Stimulated activated CD4-positive, alpha-beta T cell treated with anti-CD3 and anti-CD28 coated beads, Interleukin-12 subunit alpha, Interleukin-12 subunit beta, amount 100 ng/mL, for 4 hours (primary cell): ENCODE data around the gene SPDL1.

Experiments used
- DNase-seq: peaks from one replicate; pipeline ENCODE4 v3.0.0-alpha.2; 2020

SPDL1 gene, protein sequence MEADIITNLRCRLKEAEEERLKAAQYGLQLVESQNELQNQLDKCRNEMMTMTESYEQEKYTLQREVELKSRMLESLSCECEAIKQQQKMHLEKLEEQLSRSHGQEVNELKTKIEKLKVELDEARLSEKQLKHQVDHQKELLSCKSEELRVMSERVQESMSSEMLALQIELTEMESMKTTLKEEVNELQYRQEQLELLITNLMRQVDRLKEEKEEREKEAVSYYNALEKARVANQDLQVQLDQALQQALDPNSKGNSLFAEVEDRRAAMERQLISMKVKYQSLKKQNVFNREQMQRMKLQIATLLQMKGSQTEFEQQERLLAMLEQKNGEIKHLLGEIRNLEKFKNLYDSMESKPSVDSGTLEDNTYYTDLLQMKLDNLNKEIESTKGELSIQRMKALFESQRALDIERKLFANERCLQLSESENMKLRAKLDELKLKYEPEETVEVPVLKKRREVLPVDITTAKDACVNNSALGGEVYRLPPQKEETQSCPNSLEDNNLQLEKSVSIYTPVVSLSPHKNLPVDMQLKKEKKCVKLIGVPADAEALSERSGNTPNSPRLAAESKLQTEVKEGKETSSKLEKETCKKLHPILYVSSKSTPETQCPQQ

DNA sequence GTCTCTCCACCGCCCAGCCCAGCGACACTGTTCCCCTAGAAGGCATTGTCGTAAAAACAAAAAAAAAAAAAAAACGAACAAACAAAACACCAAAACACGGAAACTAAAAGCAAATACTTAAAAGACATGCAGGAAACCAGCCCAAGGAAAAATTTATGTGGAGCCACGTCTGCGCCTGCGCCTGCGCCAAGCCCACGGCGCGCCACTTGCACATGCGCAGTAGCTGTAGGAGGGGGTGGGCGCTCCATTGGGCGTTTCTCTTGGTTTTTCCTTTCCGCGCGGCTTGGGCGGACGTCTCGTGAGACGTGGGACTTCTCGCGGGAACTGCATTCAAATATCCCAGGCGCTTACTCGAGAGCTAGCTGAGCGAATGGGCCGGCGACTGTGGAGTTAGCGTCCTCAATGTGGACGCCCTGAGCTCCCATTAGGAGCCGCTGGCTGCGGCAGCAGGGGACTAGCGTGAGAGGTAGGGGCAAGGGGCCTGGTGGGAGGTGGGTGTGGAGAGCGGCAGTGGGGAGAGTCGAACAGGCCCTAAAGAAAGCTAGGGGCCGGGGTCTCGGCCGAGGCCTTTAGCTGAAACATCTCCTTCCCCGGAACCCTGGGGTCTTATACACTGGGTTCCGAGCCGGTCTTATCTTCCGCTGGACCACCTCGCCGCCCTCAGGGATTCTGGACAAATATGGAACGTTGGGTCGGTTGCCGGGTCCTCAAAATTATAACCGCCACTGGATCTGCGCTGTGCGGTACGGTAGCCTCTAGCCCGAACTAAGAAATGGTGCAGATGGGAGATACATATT lies at the start of gene SPDL1:
TSS of gene SPDL1 (plus strand) at position 350 of the 797 bp plus-strand sequence. CDS start 4,644 bp downstream, outside the sequence.
- peak; percentile 92 for DNase-seq

DNA sequence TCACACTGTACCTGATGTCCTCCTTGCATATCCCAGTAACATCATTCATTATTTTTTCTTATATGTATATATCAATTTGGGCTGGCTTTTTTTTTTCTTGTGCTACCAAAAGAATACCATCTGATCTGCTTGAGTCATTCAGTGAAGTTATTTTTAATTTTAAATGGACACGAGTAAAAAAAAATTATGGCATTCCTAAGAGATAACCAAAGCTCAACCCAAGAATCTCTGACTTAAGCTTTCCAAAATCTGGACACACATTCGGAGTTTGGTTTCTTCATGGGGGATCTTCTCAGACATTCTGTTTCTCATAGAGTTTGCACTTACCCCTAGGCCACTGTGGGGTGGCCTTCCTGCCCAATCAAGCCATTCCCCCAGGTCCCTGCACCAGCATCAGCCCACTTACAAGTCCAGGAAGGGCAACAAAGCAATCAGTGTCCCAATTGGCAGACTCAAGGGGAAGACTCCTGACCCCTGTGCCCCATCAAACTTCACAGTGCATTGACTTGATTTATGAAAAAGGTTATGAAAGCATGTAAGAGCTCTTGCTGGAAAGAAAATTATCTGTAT lies 49.2 kb upstream of the SPDL1 start:
- DNase-seq = no peak

DNA sequence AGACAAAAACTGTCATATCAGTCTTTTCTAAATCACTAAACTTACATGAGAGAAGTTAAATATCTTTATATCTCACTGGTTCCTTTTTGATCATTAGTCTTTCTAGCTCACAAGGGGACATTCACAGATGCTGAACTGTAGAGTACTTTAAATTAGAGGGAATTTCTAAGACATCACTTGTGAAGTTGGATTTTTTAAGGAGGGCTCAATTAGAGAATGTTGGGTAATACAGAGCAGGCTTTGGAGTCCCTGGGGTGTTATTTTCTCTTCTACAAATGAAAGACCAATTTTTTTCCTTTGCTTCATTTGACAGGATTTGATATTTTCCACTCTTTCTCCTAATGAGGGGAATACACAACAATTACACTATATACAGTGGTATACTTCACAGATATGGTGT lies 48.6 kb upstream of the SPDL1 start:
- DNase-seq = no peak

DNA sequence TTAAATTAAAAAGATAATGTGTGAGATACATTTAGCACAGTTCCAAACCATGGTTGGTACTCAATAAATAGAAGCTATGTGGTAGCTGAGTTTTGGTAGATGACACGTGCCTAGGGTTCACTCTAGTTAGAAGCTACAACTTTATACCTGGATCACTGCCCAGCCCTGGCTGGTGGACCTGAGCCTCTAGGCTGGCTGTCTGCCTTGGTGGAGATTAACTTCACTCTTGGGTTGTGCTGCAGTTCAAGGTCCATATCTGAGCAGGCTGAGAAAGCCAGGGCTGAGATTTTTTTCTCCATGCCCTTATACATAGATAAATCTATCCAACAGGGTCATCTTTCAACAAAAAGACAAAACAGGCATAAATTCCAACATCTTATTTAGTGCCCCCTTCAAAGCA lies 44.6 kb upstream of the SPDL1 start:
- no peak for DNase-seq

DNA sequence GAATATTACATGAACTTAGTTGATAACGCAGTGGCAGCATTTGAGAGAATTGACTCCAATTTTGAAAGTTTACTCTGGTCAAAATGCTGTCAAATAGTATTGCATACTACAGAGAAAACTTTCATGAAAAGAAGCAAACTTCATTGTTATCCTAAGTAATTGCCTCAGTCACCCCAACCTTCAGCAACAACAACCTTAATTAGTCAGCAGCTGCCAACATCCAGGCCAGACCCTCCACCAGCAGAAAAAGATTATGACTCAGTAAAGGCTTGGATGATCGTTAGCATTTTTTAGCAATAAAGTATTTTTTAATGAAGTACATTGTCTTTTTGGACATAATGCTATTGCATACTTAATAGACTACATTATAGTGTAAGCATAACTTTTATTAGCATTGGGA lies 40.8 kb upstream of the SPDL1 start:
- no peak for DNase-seq

DNA sequence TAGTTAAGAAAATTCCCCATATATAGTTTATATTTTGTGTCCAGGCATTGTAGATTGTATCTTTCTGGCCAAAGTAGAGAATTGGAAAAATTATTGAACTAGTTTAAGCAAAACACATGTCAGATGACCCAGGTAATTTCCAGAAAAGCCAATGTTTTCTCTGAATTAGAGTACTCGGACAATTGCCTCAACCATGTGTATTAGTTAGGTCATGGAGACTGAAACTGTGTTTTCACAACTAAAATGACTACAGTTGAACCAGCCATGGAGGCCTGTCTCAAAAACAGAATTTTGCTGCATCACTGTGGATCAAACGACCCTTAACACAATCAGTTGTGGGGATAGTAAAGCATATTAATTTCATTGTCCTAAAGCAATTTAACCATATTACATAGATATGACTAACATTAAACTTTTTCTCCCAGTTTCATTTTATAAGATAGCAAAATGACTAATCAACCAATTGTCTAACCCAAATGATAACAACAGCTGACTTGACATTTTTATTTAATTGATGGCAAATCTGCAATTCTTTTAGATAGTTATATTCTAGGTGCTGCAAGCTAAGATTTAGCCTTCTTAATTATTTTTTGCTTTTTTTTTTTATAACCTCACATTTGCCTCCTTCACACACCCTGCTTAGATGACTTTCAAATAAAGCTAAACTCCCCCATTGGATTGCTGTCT lies 39.2 kb upstream of the SPDL1 start:
- DNase-seq = no peak

DNA sequence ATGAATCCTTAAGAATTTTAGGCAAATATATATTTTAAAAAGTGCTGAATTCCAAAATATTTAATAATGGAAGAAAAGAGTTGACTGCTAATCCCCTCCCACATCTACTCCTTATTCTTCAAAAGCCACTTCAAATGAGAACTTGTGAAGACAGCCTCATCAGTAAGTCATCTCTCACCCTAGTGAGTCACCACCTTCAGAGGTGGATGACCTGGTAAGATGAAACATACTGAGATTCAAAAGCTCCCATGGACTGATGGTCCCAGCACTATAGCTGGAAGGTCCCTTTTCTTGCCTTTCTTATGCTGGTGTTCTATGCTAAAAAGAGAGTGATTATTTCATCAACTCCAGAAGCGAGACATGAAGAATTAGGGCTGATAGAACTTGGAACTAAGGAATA lies 37.8 kb upstream of the SPDL1 start:
- DNase-seq = no peak

DNA sequence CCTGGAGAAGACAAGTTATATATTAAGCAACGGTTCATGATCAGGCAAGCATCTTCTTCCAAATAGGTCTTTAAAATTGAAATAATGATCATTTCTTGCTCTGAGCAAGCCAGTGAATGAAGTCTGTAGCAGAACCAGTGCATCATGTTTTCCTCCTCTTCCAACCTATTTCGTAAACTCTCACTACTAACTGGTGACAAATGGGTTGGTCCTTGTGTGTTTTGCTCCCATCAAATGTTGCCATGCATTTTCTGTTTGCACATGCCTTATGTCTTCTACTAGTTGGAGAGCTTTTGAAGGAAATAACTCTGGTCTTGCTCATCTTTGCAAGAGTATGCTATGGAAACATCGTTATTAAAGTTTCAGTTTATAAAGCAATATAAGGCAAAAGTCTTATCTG lies 37.2 kb upstream of the SPDL1 start:
- no peak for DNase-seq

DNA sequence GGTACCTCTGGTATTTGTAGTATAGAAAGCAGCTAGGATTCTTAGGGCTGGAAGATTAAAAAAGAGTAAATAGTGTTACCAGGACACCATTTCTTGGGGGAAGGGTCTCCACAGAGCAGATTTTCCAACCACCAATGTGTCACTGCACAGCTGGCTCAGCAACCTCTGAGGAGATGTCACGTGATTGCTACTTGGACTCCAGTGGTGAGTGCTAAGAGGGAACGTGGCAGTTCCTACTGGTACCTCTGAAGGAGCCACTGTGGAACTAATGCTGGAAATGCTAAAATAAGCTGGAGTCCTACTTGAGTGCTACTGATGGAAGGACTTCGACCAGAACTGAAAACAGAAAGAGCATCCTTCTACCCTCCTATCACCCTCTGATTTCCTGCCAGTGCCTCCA lies 36.1 kb upstream of the SPDL1 start:
- no peak for DNase-seq

DNA sequence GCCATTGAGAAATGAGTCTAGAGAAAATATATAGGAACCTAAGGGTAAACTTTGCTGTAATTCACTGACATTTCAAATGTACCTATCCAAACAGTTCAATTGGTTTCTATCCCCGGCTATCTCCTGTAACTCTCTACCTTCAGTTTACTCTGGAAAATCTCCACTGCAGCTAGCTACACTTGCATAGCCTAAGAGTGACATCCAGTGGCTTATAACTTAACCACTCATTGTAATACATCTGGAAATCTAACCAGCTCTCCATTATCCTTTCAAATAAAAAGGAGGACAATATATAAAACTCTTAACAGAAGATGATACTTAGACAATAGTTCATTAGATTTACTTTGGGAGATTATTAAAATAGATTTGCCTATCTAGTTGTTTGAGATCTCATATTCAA lies 35.3 kb upstream of the SPDL1 start:
- no peak for DNase-seq

DNA sequence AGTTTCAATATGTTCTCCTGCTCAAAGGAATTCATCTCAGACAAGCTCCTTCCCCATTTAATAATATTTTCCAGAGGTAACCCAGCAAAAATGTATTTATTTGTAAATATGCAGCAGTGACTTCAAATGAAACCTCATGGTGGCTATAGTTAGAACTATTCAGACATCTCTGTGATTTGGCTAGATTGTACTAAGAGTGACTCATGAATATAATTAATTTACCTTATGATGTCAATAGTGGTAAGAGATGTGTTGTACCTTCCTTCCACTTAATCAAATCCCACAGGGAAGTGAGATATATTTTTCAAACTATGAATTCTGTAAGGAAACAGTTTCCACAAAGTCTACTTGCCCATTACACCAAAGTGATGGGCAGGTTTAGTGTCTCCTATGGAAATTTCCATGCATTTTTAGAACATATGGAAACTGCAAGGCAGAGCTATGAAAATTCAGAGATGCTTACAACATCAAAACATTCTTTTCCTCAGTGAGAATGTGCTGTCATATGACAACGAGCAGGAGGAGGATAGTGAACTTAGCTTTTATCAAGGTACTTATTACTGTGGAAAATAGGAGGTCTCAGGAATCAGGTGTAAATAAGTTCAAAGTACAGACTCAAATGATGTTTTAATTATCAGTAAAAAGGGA lies 34.0 kb upstream of the SPDL1 start:
- DNase-seq = no peak

DNA sequence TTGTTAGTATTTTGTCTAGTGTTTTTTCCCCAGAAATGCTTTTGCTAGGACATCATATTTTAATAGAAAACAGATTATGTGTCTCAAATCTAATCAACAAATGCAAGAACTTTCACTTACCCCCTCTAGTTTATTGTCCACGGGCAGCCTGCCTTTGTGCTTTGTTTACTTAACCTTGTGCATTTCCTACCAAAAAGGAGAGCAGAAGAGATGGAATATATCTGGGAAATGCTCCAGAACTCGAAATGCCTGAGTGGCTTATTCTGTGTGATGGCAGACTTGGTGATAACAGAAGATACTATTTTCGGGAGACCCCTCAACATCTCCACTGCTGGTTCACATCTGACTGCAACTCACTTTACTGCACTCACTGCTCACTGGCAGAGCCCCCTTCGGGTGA lies 33.3 kb upstream of the SPDL1 start:
- no peak for DNase-seq

DNA sequence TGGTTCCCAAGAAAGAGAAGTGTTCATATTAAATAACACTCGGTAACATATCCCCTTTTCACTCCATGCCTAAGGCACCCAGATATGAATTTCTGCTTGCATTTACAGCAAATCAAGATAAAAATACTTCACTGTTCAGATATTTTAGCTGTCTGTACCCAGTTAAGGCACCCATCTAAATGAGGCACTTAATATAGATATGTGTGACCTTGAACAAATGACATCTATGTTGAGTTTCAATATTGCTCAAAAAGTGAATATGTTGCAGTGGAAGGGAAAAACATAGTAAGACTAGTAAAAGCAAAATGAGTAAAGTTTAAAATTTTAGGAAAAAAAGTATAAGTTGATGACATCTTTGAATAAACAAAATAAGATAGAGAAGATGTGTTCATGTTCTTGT lies 32.4 kb upstream of the SPDL1 start:
- DNase-seq = no peak

DNA sequence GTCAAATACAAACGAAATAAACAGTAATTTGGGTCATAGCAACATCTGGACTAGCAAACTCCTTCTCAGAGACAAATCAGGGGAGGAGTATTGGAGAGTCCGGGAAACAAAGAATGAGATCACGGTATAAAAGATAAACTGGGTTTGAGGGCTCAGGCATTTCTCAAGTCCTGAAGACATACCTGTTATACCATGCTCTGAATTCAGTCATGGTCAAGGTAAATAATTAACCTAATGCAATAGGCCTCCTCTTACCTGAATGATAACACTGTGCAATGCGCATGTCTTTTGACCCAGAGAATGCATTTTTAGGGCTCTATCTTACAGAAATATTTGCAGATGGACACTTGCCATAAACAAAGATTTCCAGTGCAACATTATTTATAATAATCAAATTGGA lies 31.9 kb upstream of the SPDL1 start:
- DNase-seq = no peak

DNA sequence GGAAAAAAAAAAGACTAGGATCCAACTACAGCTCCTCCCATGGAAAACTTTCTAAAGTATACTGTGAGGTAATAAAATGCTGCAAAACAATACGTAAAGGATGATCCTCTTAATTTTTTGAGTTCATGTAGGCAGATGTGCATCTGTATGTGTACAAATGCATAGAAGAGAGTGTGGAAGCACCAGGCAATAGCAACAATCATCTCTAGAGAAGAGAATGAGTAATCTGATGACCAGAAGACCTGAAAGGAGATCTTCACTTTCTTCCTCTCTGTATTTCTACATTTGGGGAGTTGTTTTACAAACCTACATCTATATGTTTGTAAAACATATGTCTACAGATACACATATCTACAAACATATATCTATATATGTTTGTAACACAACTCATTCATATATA lies 29.3 kb upstream of the SPDL1 start:
- no peak for DNase-seq

DNA sequence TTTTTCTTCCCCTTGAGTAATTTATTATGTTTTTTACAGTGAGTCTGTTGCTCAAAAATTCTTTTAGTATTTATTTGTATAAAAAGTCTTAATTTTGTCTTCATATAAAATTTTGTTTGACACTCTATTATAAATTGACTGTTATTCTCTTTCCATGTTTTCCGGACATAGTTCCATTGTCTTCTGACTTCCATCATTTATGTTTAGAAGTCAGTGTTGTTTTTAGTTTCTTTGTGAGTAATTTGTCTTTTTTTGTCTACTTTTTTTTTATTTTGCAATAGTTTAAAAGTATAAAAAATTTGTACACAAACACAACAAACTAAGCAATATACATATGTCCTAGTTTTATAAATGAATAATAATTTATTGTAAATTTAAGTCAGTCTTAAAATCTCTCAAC lies 25.7 kb upstream of the SPDL1 start:
- no peak for DNase-seq

DNA sequence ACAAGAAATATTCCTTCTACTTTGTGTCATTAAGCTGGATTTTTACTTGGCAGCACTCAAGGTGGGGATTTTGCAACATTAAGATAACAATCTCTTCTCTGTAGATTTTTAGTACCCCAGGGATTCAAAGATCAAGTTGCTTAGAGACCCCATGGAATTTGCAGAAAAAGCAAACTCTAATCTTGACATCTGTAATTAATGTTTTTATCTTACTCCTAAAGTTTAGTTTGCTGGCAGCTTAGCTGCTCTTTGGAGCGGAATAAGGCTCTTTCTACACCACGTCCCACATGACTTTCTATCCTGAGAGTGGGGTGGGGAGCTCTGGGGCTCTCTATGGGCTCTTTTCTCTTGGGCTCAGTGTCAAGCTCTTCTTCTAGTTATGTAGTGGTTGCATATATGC lies 21.7 kb upstream of the SPDL1 start:
- no peak for DNase-seq

DNA sequence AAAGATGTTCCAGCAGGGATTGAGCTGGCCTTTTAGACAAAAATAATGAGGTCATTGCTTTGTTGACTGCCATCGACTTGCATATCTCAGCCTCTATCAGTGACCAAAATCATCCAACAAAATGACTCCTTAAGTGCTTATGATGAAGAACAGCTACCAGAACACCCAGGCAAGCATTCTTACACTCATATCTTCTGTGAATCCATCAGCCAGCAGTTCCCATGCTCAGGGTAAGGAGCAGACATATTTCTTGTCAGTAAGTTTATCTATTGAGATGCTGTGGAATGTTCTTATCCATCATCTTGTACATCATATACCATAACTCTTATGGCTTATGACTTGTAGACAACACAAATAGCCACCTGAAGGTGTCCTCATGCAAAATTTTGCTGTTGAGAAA lies 20.2 kb upstream of the SPDL1 start:
- DNase-seq = no peak

DNA sequence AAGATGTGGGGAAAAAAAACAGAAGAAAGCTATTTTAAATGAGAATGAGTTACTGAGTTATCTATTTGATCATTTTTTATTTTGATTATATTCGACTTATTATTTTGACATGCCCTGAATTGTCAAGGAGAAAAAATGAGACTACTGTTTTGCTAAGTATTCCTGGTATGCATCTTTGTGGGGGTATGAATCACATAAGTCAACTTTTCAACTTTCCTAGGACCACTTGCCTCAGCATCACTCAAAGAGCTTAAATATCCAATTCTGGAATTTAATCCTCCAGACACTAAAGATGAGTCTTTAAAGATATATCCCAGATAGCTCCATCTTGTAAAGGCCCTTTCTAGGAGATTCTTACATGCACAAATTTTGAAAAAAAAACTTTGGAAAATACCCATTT lies 17.4 kb upstream of the SPDL1 start:
- no peak for DNase-seq

DNA sequence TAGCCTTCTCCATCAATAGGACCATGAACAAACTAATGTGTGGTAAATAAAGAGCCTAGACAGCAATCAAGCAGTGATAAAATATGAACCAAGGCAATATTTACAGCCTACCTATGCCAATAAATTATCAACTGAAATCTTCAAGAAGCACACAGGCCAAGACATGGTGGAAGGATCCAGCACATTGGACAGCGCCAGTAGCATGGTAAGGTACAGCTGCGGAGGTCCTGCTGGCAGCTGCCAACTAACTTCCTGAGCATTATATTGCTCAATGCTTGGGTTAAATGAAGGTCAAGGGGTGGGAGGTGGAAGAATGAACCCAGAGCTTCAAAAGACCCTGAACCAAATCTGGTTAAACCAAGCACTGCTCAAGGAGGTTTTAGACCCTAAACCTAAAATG lies 16.5 kb upstream of the SPDL1 start:
- DNase-seq = no peak

DNA sequence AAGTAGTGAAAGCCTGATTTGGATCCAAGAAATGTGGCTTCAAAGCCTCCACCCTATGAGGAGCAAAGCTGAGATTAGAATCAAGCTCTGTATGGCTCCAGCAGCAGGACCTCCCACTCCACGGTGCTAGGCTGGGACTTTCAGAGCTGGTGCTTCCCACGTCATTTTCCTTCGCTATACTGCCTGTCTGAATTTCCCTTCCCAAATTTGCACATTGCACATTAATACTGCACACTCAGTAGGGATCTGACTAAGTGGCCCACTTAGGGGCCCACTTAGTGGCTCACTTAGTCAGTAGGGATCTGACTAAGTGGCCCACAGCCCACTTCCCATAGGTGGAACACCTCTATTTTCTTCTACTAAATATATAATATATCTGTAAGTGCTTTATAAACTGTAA lies 14.1 kb upstream of the SPDL1 start:
- DNase-seq = no peak

DNA sequence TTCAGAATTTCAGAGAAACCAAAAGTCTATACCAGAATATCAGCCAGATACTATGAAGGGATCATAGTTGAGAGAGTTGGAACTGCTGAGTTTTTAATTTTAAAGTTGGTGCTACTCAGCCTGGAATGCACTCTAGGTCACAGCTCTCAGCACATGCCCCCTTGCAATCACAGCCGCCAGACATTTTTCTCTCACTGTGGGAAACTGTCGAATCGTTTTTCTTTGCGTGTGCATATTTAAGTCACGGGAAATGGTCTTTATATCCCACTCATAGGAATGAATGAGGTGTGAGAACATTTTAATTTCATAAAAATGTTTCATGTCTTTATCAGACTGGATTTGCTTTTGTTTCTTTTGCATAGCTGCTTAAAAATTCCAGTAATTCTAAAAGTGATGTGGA lies 12.2 kb upstream of the SPDL1 start:
- DNase-seq = no peak
